NCI-H2227 treated with DMSO at 0.1 percent for 48 hours (cell line): ENCODE measurements around the gene PEX3.

ENCODE experiments used
- DNase-seq: peaks from one replicate; lab custom pipeline; 2025; lab: John Stamatoyannopoulos, UW

PEX3 gene

DNA sequence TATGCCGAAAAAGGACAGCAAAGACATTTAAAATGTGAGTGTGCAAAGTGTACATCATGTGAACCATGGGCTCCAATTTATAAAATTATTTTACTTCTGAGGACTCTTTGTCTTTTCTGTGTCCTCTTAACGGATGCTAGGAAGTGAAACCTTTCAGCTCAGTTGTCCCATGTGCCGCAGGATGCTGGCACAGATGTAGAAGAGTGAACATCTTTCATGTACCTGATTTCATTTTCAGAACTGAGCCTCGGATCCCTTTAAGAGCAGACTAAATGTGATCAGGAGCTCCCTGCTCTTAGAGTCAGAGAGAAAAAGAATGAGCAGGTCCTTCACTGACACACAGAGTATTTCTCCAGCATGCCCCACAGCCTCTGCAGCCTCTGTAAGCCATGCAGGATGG lies 88.5 kb downstream of the PEX3 start:
- no peak for DNase-seq

GRCh38 chr6:143539734-143540133 lies 89.1 kb downstream of the PEX3 start:
- no peak for DNase-seq

DNA sequence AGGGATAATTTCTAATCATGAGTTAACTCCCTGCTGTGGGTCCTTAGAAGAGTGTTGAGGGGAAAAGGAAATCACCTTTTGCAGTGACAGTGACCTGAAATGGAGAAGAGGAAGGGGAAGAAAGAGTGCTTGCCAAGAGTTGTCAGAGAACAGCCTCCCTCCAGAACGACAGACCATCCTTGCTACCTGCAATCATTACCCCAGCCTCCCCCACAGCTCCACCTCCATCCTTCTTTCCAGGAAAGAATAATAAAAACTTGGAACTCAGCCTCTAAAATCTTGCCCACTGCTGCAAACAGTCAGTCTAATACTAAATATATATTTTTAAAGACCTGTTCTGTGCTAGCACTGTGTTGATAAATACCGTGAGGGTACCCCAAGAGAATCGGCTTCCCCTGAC lies 89.6 kb downstream of the PEX3 start:
- DNase-seq = no peak
